ENCODE data around the gene SIX2. TPM values are rescaled to one million over a fixed set of nuclear protein-coding genes. Genes with fewer than 3 reads are reported as not detected.

The SIX2 gene
- polyA plus RNA-seq, 2 donors = 0.04 to 0.09 TPM

DNA sequence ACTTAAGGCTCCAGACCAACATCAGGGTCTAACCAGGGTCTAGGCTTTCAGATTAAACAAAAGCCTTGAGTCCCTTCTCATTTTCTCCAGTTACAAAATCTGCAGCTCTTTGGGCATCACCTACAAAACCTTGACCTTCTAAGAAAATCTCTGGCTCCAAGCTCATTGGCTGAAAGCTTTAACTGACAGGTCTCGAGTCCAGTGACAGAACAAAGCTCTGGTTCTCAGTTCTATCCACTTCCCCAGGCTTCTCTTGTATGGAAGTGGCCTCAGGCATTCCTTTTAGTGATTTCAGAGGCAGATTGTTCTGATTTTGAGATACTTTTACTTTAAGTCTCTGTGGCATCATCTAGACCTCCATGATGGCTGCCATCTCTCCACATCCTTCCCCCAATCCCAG, 11.3 kb downstream of the SIX2 start:
- Histone ChIP-seq H3K9me3 (ENCODE audit: control insufficient read depth in 2 of 2, insufficient read depth in 1 of 2, low read depth in 1 of 2, low read length in 1 of 2) (peaks cover 0 to 3% of the 10 kb centered on the region in 2 donors), H3K4me1 (ENCODE audit: control insufficient read depth in 2 of 2, insufficient read depth in 2 of 2, low read length in 1 of 2) (peaks cover 3 to 4% of the 10 kb centered on the region in 2 donors), H3K36me3 (ENCODE audit: control insufficient read depth in 2 of 2, insufficient read depth in 2 of 2, low read length in 1 of 2) (no peaks in the 10 kb centered on the region), H3K4me3 (ENCODE audit: low read depth in 1 of 2, low read length in 2 of 2) (no peak overlapping the region), H3K27me3 (ENCODE audit: control insufficient read depth in 1 of 2, insufficient read depth in 2 of 2, low read length in 2 of 2) (peaks cover 0 to 22% of the 10 kb centered on the region in 2 donors), H3K27ac (ENCODE audit: low read depth in 2 of 2, low read length in 1 of 2) (no peak overlapping the region)
- 88 to 89% methylated on average over 1 of the region's 1 CpG for WGBS, 2 donors

- Histone ChIP-seq H3K9me3 (ENCODE audit: control insufficient read depth in 2 of 2, insufficient read depth in 1 of 2, low read depth in 1 of 2, low read length in 1 of 2) (peaks cover 0 to 3% of the 10 kb centered on the region in 2 donors), H3K4me3 (ENCODE audit: low read depth in 1 of 2, low read length in 2 of 2) (no peak overlapping the region), H3K4me1 (ENCODE audit: control insufficient read depth in 2 of 2, insufficient read depth in 2 of 2, low read length in 1 of 2) (peaks cover 3 to 4% of the 10 kb centered on the region in 2 donors), H3K27ac (ENCODE audit: low read depth in 2 of 2, low read length in 1 of 2) (no peak overlapping the region), H3K27me3 (ENCODE audit: control insufficient read depth in 1 of 2, insufficient read depth in 2 of 2, low read length in 2 of 2) (peaks cover 0 to 19% of the 10 kb centered on the region in 2 donors), H3K36me3 (ENCODE audit: control insufficient read depth in 2 of 2, insufficient read depth in 2 of 2, low read length in 1 of 2) (no peaks in the 10 kb centered on the region)
- WGBS, 2 donors = 76 to 80% methylated on average over 6 of the region's 6 CpGs
These were observed 12.9 kb downstream of the SIX2 start for GRCh38 chr2:44996356-44996755.

GRCh38 chr2:44994377-44994776, 14.9 kb downstream of the SIX2 start:
- Histone ChIP-seq H3K36me3 (ENCODE audit: control insufficient read depth in 2 of 2, insufficient read depth in 2 of 2, low read length in 1 of 2) (no peaks in the 10 kb centered on the region), H3K27ac (ENCODE audit: low read depth in 2 of 2, low read length in 1 of 2) (no peak overlapping the region), H3K27me3 (ENCODE audit: control insufficient read depth in 1 of 2, insufficient read depth in 2 of 2, low read length in 2 of 2) (peaks cover 0 to 6% of the 10 kb centered on the region in 2 donors), H3K4me1 (ENCODE audit: control insufficient read depth in 2 of 2, insufficient read depth in 2 of 2, low read length in 1 of 2) (no peaks in the 10 kb centered on the region), H3K4me3 (ENCODE audit: low read depth in 1 of 2, low read length in 2 of 2) (no peak overlapping the region), H3K9me3 (ENCODE audit: control insufficient read depth in 2 of 2, insufficient read depth in 1 of 2, low read depth in 1 of 2, low read length in 1 of 2) (no peaks in the 10 kb centered on the region)
- 94% methylated on average over 1 of the region's 1 CpG for WGBS, 2 donors

DNA sequence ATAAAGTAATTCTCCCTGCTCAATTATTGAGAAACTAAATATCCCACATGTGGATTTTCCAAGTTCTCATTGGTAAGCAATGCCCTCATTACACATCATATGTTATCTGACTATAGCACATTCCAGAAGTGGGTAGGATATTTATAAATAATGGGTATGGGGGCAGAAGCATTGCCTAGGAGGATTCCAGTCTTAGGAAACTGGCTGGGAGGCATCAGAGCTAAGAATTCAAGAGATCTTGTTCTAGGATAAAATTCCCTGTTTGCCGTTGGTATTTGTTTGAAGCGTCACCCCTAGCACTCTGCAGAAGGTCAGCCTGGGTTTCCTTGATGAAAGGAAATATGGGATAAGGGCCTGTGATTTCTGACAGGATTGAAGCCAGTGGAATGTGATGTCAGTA, 20.1 kb downstream of the SIX2 start:
- Histone ChIP-seq H3K27me3 (ENCODE audit: control insufficient read depth in 1 of 2, insufficient read depth in 2 of 2, low read length in 2 of 2) (no peaks in the 10 kb centered on the region), H3K4me3 (ENCODE audit: low read depth in 1 of 2, low read length in 2 of 2) (no peak overlapping the region), H3K9me3 (ENCODE audit: control insufficient read depth in 2 of 2, insufficient read depth in 1 of 2, low read depth in 1 of 2, low read length in 1 of 2) (peaks cover 0 to 2% of the 10 kb centered on the region in 2 donors), H3K4me1 (ENCODE audit: control insufficient read depth in 2 of 2, insufficient read depth in 2 of 2, low read length in 1 of 2) (no peaks in the 10 kb centered on the region), H3K36me3 (ENCODE audit: control insufficient read depth in 2 of 2, insufficient read depth in 2 of 2, low read length in 1 of 2) (no peaks in the 10 kb centered on the region), H3K27ac (ENCODE audit: low read depth in 2 of 2, low read length in 1 of 2) (no peak overlapping the region)
- 80 to 84% methylated on average over 2 of the region's 2 CpGs for WGBS, 2 donors

- 75 to 83% methylated on average over 9 of the region's 9 CpGs for WGBS, 2 donors
- H3K27me3 ChIP-seq (ENCODE audit: control insufficient read depth in 1 of 2, insufficient read depth in 2 of 2, low read length in 2 of 2) = no peaks in the 10 kb centered on the region
These were observed 25.2 kb downstream of the SIX2 start for GRCh38 chr2:44983836-44984604.

GRCh38 chr2:44981714-44982108, 27.5 kb downstream of the SIX2 start:
- no peaks in the 10 kb centered on the region for H3K4me1 ChIP-seq (ENCODE audit: control insufficient read depth in 2 of 2, insufficient read depth in 2 of 2, low read length in 1 of 2)
- no peaks in the 10 kb centered on the region for H3K27me3 ChIP-seq (ENCODE audit: control insufficient read depth in 1 of 2, insufficient read depth in 2 of 2, low read length in 2 of 2)
- no peaks in the 10 kb centered on the region for H3K36me3 ChIP-seq (ENCODE audit: control insufficient read depth in 2 of 2, insufficient read depth in 2 of 2, low read length in 1 of 2)
- no peak overlapping the region for H3K27ac ChIP-seq (ENCODE audit: low read depth in 2 of 2, low read length in 1 of 2)
- WGBS, 2 donors = 12 to 13% methylated on average over 14 of the region's 14 CpGs
- no peak overlapping the region for H3K4me3 ChIP-seq (ENCODE audit: low read depth in 1 of 2, low read length in 2 of 2)
- H3K9me3 ChIP-seq (ENCODE audit: control insufficient read depth in 2 of 2, insufficient read depth in 1 of 2, low read depth in 1 of 2, low read length in 1 of 2) = no peaks in the 10 kb centered on the region

More at GRCh38 chr2:44983836-44984604, 25.2 kb downstream of the SIX2 start:
- H3K27ac ChIP-seq (ENCODE audit: low read depth in 2 of 2, low read length in 1 of 2) = no peak overlapping the region
- H3K4me1 ChIP-seq (ENCODE audit: control insufficient read depth in 2 of 2, insufficient read depth in 2 of 2, low read length in 1 of 2) = no peaks in the 10 kb centered on the region
- no peaks in the 10 kb centered on the region for H3K36me3 ChIP-seq (ENCODE audit: control insufficient read depth in 2 of 2, insufficient read depth in 2 of 2, low read length in 1 of 2)
- H3K4me3 ChIP-seq (ENCODE audit: low read depth in 1 of 2, low read length in 2 of 2) = no peak overlapping the region
- H3K9me3 ChIP-seq (ENCODE audit: control insufficient read depth in 2 of 2, insufficient read depth in 1 of 2, low read depth in 1 of 2, low read length in 1 of 2) = peaks cover 0 to 2% of the 10 kb centered on the region in 2 donors

- Histone ChIP-seq H3K4me3 (ENCODE audit: low read depth in 1 of 2, low read length in 2 of 2) (no peak overlapping the region), H3K4me1 (ENCODE audit: control insufficient read depth in 2 of 2, insufficient read depth in 2 of 2, low read length in 1 of 2) (no peaks in the 10 kb centered on the region), H3K27ac (ENCODE audit: low read depth in 2 of 2, low read length in 1 of 2) (no peak overlapping the region), H3K27me3 (ENCODE audit: control insufficient read depth in 1 of 2, insufficient read depth in 2 of 2, low read length in 2 of 2) (no peaks in the 10 kb centered on the region), H3K9me3 (ENCODE audit: control insufficient read depth in 2 of 2, insufficient read depth in 1 of 2, low read depth in 1 of 2, low read length in 1 of 2) (no peaks in the 10 kb centered on the region), H3K36me3 (ENCODE audit: control insufficient read depth in 2 of 2, insufficient read depth in 2 of 2, low read length in 1 of 2) (no peaks in the 10 kb centered on the region)
- 68 to 73% methylated on average over 9 of the region's 9 CpGs for WGBS, 2 donors
These were observed 28.2 kb downstream of the SIX2 start for GRCh38 chr2:44980751-44981713.

- Histone ChIP-seq H3K36me3 (ENCODE audit: control insufficient read depth in 2 of 2, insufficient read depth in 2 of 2, low read length in 1 of 2) (no peaks in the 10 kb centered on the region), H3K9me3 (ENCODE audit: control insufficient read depth in 2 of 2, insufficient read depth in 1 of 2, low read depth in 1 of 2, low read length in 1 of 2) (no peaks in the 10 kb centered on the region), H3K4me1 (ENCODE audit: control insufficient read depth in 2 of 2, insufficient read depth in 2 of 2, low read length in 1 of 2) (no peaks in the 10 kb centered on the region), H3K27ac (ENCODE audit: low read depth in 2 of 2, low read length in 1 of 2) (no peak overlapping the region), H3K4me3 (ENCODE audit: low read depth in 1 of 2, low read length in 2 of 2) (no peak overlapping the region), H3K27me3 (ENCODE audit: control insufficient read depth in 1 of 2, insufficient read depth in 2 of 2, low read length in 2 of 2) (no peaks in the 10 kb centered on the region)
- 73 to 81% methylated on average over 11 of the region's 11 CpGs for WGBS, 2 donors
These were observed 29.7 kb downstream of the SIX2 start for GRCh38 chr2:44979581-44979980.

DNA sequence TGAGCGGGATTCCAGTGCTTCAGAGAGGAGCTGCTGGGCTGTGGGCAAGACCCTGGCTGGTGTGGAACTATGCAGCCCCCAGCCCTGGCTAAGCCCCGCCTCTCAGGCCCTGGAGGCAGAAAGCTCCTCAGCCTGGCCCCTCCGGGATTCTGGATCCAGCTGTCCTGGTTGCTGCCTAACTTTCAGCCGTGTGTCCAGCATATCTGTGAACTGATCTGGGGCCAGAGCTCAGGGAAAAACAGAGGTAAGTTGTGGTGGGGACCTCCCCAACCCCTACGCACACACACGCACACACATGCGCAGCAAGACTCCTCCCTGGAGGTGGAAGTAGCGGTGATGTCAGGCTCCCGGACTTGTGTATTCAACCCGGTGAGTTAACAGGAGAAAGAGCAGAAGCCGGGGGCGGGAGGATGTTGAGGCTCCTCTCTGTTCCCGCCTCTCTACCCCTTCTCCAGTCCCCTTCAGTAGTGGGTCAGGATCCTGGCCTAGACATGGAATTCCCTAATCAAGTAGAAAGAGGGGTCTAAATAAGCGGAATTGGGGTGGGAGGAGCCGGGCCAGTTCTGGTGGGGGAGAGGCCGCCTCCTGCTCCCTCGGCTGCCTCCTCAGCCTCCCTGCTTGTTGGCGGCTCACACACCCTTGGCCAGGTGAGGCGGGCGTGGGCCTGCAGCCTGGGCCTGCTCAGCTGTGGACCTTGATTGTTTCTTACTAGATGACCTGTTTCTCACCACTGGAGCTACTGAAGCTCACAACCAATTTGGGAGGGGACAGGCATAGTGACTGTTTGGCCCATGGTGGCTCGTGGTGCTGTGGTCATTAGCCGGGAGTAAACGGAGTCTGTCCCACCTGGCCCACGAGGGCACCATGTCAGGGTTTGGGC, 33.4 kb downstream of the SIX2 start:
- H3K4me3 ChIP-seq (ENCODE audit: low read depth in 1 of 2, low read length in 2 of 2) = no peak overlapping the region
- H3K27ac ChIP-seq (ENCODE audit: low read depth in 2 of 2, low read length in 1 of 2) = no peak overlapping the region
- no peaks in the 10 kb centered on the region for H3K4me1 ChIP-seq (ENCODE audit: control insufficient read depth in 2 of 2, insufficient read depth in 2 of 2, low read length in 1 of 2)
- no peaks in the 10 kb centered on the region for H3K36me3 ChIP-seq (ENCODE audit: control insufficient read depth in 2 of 2, insufficient read depth in 2 of 2, low read length in 1 of 2)
- 77 to 80% methylated on average over 23 to 24 of the region's 24 CpGs for WGBS, 2 donors
- H3K27me3 ChIP-seq (ENCODE audit: control insufficient read depth in 1 of 2, insufficient read depth in 2 of 2, low read length in 2 of 2) = peaks cover 0 to 3% of the 10 kb centered on the region in 2 donors
- no peaks in the 10 kb centered on the region for H3K9me3 ChIP-seq (ENCODE audit: control insufficient read depth in 2 of 2, insufficient read depth in 1 of 2, low read depth in 1 of 2, low read length in 1 of 2)

Data from esophagus (tissue), 2 donors.